Measurements from ENCODE around the gene NATD1.
A peak's percentile ranks its signal among the peaks of the same experiment; 100 is the strongest.

Gene NATD1

GRCh38 chr17:21282850-21283249 lies 29.6 kb upstream of the NATD1 start:
- TF ChIP-seq CTCF (IDR thresholded peaks at IDR 0.05) = no peak
- peaks cover 19% of the 10 kb centered on the region for H3K4me1 ChIP-seq
- no peaks in the 10 kb centered on the region for H3K9me3 ChIP-seq (ENCODE audit: control insufficient read depth, low read length)
- H3K79me2 ChIP-seq = peaks cover 26% of the 10 kb centered on the region
- H3K27ac ChIP-seq = no peak overlapping the region
- H3K9ac ChIP-seq = no peak overlapping the region
- H3K4me3 ChIP-seq (ENCODE audit: low read depth, low read length) = no peak overlapping the region
- H3K4me2 ChIP-seq (ENCODE audit: low read length) = no peak overlapping the region
- no peaks in the 10 kb centered on the region for H3K36me3 ChIP-seq (ENCODE audit: control insufficient read depth, insufficient read depth, low read length)
- no peaks in the 10 kb centered on the region for H3K27me3 ChIP-seq (ENCODE audit: control insufficient read depth, insufficient read depth, low read length)
- H2AFZ ChIP-seq = no peak overlapping the region

- no peak for TF ChIP-seq CTCF (IDR thresholded peaks at IDR 0.05)
- H3K27ac ChIP-seq = no peak overlapping the region
Observed at GRCh38 chr17:21282231-21282630, 29.0 kb upstream of the NATD1 start.

GRCh38 chr17:21280081-21280518 lies 26.9 kb upstream of the NATD1 start:
- H3K36me3 ChIP-seq (ENCODE audit: control insufficient read depth, insufficient read depth, low read length) = no peaks in the 10 kb centered on the region
- H2AFZ ChIP-seq = peak overlapping the region; percentile 84
- peaks cover 4% of the 10 kb centered on the region for H3K79me2 ChIP-seq
- no peak overlapping the region for H3K9ac ChIP-seq
- peak; percentile 95 for TF ChIP-seq CTCF (IDR thresholded peaks at IDR 0.05)
- no peak overlapping the region for H3K27ac ChIP-seq
- H3K9me3 ChIP-seq (ENCODE audit: control insufficient read depth, low read length) = no peaks in the 10 kb centered on the region
- no peaks in the 10 kb centered on the region for H3K27me3 ChIP-seq (ENCODE audit: control insufficient read depth, insufficient read depth, low read length)
- H3K4me3 ChIP-seq (ENCODE audit: low read depth, low read length) = no peak overlapping the region
- H3K4me2 ChIP-seq (ENCODE audit: low read length) = no peak overlapping the region
- peaks cover 13% of the 10 kb centered on the region for H3K4me1 ChIP-seq

More at GRCh38 chr17:21282231-21282630, 29.0 kb upstream of the NATD1 start:
- Histone ChIP-seq H3K9me3 (ENCODE audit: control insufficient read depth, low read length) (no peaks in the 10 kb centered on the region), H3K4me1 (peaks cover 13% of the 10 kb centered on the region), H3K27me3 (ENCODE audit: control insufficient read depth, insufficient read depth, low read length) (no peaks in the 10 kb centered on the region), H3K4me3 (ENCODE audit: low read depth, low read length) (no peak overlapping the region), H3K9ac (no peak overlapping the region), H3K36me3 (ENCODE audit: control insufficient read depth, insufficient read depth, low read length) (no peaks in the 10 kb centered on the region), H3K79me2 (peaks cover 20% of the 10 kb centered on the region), H3K4me2 (ENCODE audit: low read length) (no peak overlapping the region), H2AFZ (no peak overlapping the region)

- no peaks in the 10 kb centered on the region for H3K9me3 ChIP-seq (ENCODE audit: control insufficient read depth, low read length)
- no peak overlapping the region for H3K9ac ChIP-seq
- no peak for TF ChIP-seq CTCF (IDR thresholded peaks at IDR 0.05)
- H3K4me2 ChIP-seq (ENCODE audit: low read length) = no peak overlapping the region
- peak overlapping the region; percentile 84 for H2AFZ ChIP-seq
- H3K27me3 ChIP-seq (ENCODE audit: control insufficient read depth, insufficient read depth, low read length) = no peaks in the 10 kb centered on the region
- H3K27ac ChIP-seq = no peak overlapping the region
- H3K4me3 ChIP-seq (ENCODE audit: low read depth, low read length) = no peak overlapping the region
- H3K36me3 ChIP-seq (ENCODE audit: control insufficient read depth, insufficient read depth, low read length) = no peaks in the 10 kb centered on the region
- peaks cover 2% of the 10 kb centered on the region for H3K79me2 ChIP-seq
- H3K4me1 ChIP-seq = peaks cover 13% of the 10 kb centered on the region
Observed at GRCh38 chr17:21279582-21279981, 26.4 kb upstream of the NATD1 start.

- no peaks in the 10 kb centered on the region for H3K36me3 ChIP-seq (ENCODE audit: control insufficient read depth, insufficient read depth, low read length)
- H3K4me2 ChIP-seq (ENCODE audit: low read length) = no peak overlapping the region
- no peak overlapping the region for H3K9ac ChIP-seq
- no peaks in the 10 kb centered on the region for H3K9me3 ChIP-seq (ENCODE audit: control insufficient read depth, low read length)
- H3K27ac ChIP-seq = no peak overlapping the region
- H3K4me3 ChIP-seq (ENCODE audit: low read depth, low read length) = no peak overlapping the region
- H2AFZ ChIP-seq = no peak overlapping the region
- peaks cover 2% of the 10 kb centered on the region for H3K79me2 ChIP-seq
- no peaks in the 10 kb centered on the region for H3K27me3 ChIP-seq (ENCODE audit: control insufficient read depth, insufficient read depth, low read length)
- TF ChIP-seq CTCF (IDR thresholded peaks at IDR 0.05) = no peak
- H3K4me1 ChIP-seq = peaks cover 13% of the 10 kb centered on the region
Observed at GRCh38 chr17:21279198-21279535, 26.0 kb upstream of the NATD1 start.

Measured in parathyroid adenoma (tissue), 2 donors.